KOPT-K1 (cell line): ENCODE results near the gene GALR2.

ENCODE experiments used
- H3K27ac ChIP-seq: fragments of 200-600 bp; sonication (generic); 2 replicates; pipeline ENCODE4 v1.5.1; 2016; ENCODE audit warnings: antibody characterized with exemption, mild to moderate bottlenecking, low read depth, low read length; ENCODE audit not compliant: poor library complexity, severe bottlenecking
- H3K36me3 ChIP-seq: fragments of 200-600 bp; sonication (generic); 2 replicates; pipeline ENCODE4 v1.5.1; 2017; ENCODE audit warnings: antibody characterized with exemption, mild to moderate bottlenecking, low read length, moderate library complexity; ENCODE audit not compliant: insufficient read depth
- H3K9me3 ChIP-seq: fragments of 200-600 bp; sonication (generic); 2 replicates; pipeline ENCODE4 v1.5.1; 2017; ENCODE audit warnings: antibody characterized with exemption, low read length, mild to moderate bottlenecking; ENCODE audit not compliant: insufficient read depth, poor library complexity, severe bottlenecking

Gene GALR2

GRCh38 chr17:76081295-76082210, 7.0 kb downstream of the GALR2 start:
- H3K9me3 ChIP-seq = no peaks in the 10 kb centered on the region
- no peak overlapping the region for H3K27ac ChIP-seq
- H3K36me3 ChIP-seq = peaks cover 55% of the 10 kb centered on the region

GRCh38 chr17:76082326-76083251, 8.0 kb downstream of the GALR2 start:
- H3K36me3 ChIP-seq = peaks cover 65% of the 10 kb centered on the region
- H3K27ac ChIP-seq = no peak overlapping the region
- no peaks in the 10 kb centered on the region for H3K9me3 ChIP-seq

GRCh38 chr17:76083536-76084182, 9.1 kb downstream of the GALR2 start:
- Histone ChIP-seq H3K9me3 (no peaks in the 10 kb centered on the region), H3K36me3 (peaks cover 76% of the 10 kb centered on the region)

GRCh38 chr17:76085066-76085730, 10.6 kb downstream of the GALR2 start:
- Histone ChIP-seq H3K27ac (no peak overlapping the region), H3K36me3 (peaks cover 92% of the 10 kb centered on the region), H3K9me3 (no peaks in the 10 kb centered on the region)

More at GRCh38 chr17:76083536-76084182, 9.1 kb downstream of the GALR2 start:
- no peak overlapping the region for H3K27ac ChIP-seq

GRCh38 chr17:76085731-76086366, 11.3 kb downstream of the GALR2 start:
- Histone ChIP-seq H3K27ac (no peak overlapping the region), H3K9me3 (no peaks in the 10 kb centered on the region), H3K36me3 (peaks cover 98% of the 10 kb centered on the region)

GRCh38 chr17:76086384-76086783, 11.8 kb downstream of the GALR2 start:
- H3K27ac ChIP-seq = no peak overlapping the region
- no peaks in the 10 kb centered on the region for H3K9me3 ChIP-seq
- peaks cover 98% of the 10 kb centered on the region for H3K36me3 ChIP-seq

- H3K27ac ChIP-seq = no peak overlapping the region
- H3K9me3 ChIP-seq = no peaks in the 10 kb centered on the region
- H3K36me3 ChIP-seq = peaks cover 86% of the 10 kb centered on the region
Measured at GRCh38 chr17:76087531-76087930, 12.9 kb downstream of the GALR2 start.

GRCh38 chr17:76088041-76088867, 13.7 kb downstream of the GALR2 start:
- Histone ChIP-seq H3K9me3 (no peaks in the 10 kb centered on the region), H3K27ac (no peak overlapping the region), H3K36me3 (peaks cover 80% of the 10 kb centered on the region)

GRCh38 chr17:76088868-76089576, 14.4 kb downstream of the GALR2 start:
- no peaks in the 10 kb centered on the region for H3K9me3 ChIP-seq
- H3K27ac ChIP-seq = no peak overlapping the region
- peaks cover 80% of the 10 kb centered on the region for H3K36me3 ChIP-seq

- Histone ChIP-seq H3K27ac (no peak overlapping the region), H3K9me3 (no peaks in the 10 kb centered on the region), H3K36me3 (peaks cover 80% of the 10 kb centered on the region)
Measured at GRCh38 chr17:76089680-76090516, 15.3 kb downstream of the GALR2 start.

- Histone ChIP-seq H3K27ac (peak overlapping the region; percentile 87), H3K36me3 (peaks cover 80% of the 10 kb centered on the region), H3K9me3 (no peaks in the 10 kb centered on the region)
Measured at GRCh38 chr17:76090517-76091129, 16.0 kb downstream of the GALR2 start.
